Esophagus muscularis mucosa (tissue), 4 donors: ENCODE data around the gene C1orf35. TPM values are rescaled to one million over a fixed set of nuclear protein-coding genes. Genes with fewer than 3 reads are reported as not detected.

Experiments
- DNase-seq: peaks from one replicate; pipeline ENCODE4 v3.0.0-alpha.2; 2017; ENCODE audit errors: extremely low spot score
- H3K27ac ChIP-seq, 4 donors: fragments of 200-600 bp; sonication (generic); replicated peaks in 1 of 4; 1 replicate in 3 of 4; 2 replicates in 1 of 4; pipeline ENCODE4 v1.5.1; 2016 to 2019; ENCODE audit warnings: mild to moderate bottlenecking in 1 of 4
- H3K27me3 ChIP-seq, 4 donors: fragments of 200-600 bp; sonication (generic); one replicate each; pipeline versions ENCODE4 v1.5.1 to v1.6.0; 2016 to 2019
- H3K36me3 ChIP-seq, 4 donors: fragments of 200-600 bp; sonication (generic); one replicate each; pipeline ENCODE4 v1.5.1; 2016 to 2019
- H3K4me1 ChIP-seq, 4 donors: fragments of 200-600 bp; sonication (generic); one replicate each; pipeline ENCODE4 v1.5.1; 2016 to 2019
- H3K4me3 ChIP-seq, 4 donors: fragments of 200-600 bp; sonication (generic); 1 replicate in 2 of 4; 2 replicates in 2 of 4; pipeline ENCODE4 v1.5.1; 2016 to 2019; ENCODE audit warnings: mild to moderate bottlenecking in 4 of 4, moderate library complexity in 1 of 4
- H3K9me3 ChIP-seq, 4 donors: fragments of 200-600 bp; sonication (generic); 1 replicate in 3 of 4; 2 replicates in 1 of 4; pipeline ENCODE4 v1.5.1; 2016 to 2019
- CTCF ChIP-seq, 3 experiments: fragments of 200-600 bp in 2 of 3; fragments of 450-650 bp in 1 of 3; sonication (generic) in 2 of 3; IDR thresholded peaks; one replicate each; pipeline ENCODE4 v1.5.1; 2017 to 2019; ENCODE audit warnings: antibody characterized with exemption in 3 of 3, mild to moderate bottlenecking in 2 of 3, moderate library complexity in 1 of 3
- EP300 ChIP-seq: sonication (generic); formaldehyde crosslinking; IDR thresholded peaks from one replicate; pipeline ENCODE4 v1.6.1; 2017; ENCODE audit warnings: antibody characterized with exemption
- POLR2A ChIP-seq: fragments of 450-650 bp; IDR thresholded peaks from one replicate; pipeline ENCODE4 v1.6.1; 2017; ENCODE audit warnings: antibody characterized with exemption, moderate library complexity, mild to moderate bottlenecking, low read depth
- POLR2AphosphoS5 ChIP-seq, 2 donors: sonication (generic); formaldehyde crosslinking; IDR thresholded peaks; one replicate each; pipeline ENCODE4 v1.6.1; 2017; ENCODE audit warnings: antibody characterized with exemption in 2 of 2
- WGBS: methylation state at CpG from one replicate; pipeline ENCODE4 v1.1.5; 2018; 5-methylcytosine and 5-hydroxymethylcytosine counted together
- intact Hi-C: fragments of 100-400 bp; cut with DNase I; formaldehyde crosslinking; loops from one replicate; pipeline ENCODE4 v1.15.1; 2023
- total RNA-seq, 4 donors: library from RNA; depleted of rRNA; stranded (reverse); fragments of >200 nt; gene quantifications; one replicate each; pipeline versions ENCODE4 v1.1.0 to v1.2.1, GENCODE V29; 2016

The C1orf35 gene
- total RNA-seq, 4 donors from 2014 or later = 11.2 to 24.3 (median 11.9) TPM

- intact Hi-C loops = no loop called here
- no peak for DNase-seq
- Histone ChIP-seq H3K36me3 (peaks cover 7 to 52% (median 46%) of the 10 kb centered on the region in 4 donors), H3K4me1 (peaks cover 71 to 99% (median 93%) of the 10 kb centered on the region in 4 donors), H3K4me3 (no peak overlapping the region), H3K9me3 (no peaks in the 10 kb centered on the region), H3K27me3 (no peaks in the 10 kb centered on the region), H3K27ac (no peak overlapping the region)
- WGBS = 85% methylated on average over 9 of the region's 31 CpGs
- TF ChIP-seq POLR2AphosphoS5 (IDR thresholded peaks at IDR 0.05) (no peak), CTCF (IDR thresholded peaks at IDR 0.05) (no peak), EP300 (no peak), POLR2A (no peak)
Observed at GRCh38 chr1:228145463-228146416, 42.6 kb upstream of the C1orf35 start.

GRCh38 chr1:228144993-228145343 lies 41.8 kb upstream of the C1orf35 start:
- Histone ChIP-seq H3K9me3 (no peaks in the 10 kb centered on the region), H3K4me3 (no peak overlapping the region), H3K27ac (no peak overlapping the region), H3K36me3 (peaks cover 7 to 52% (median 46%) of the 10 kb centered on the region in 4 donors), H3K4me1 (peaks cover 63 to 94% (median 86%) of the 10 kb centered on the region in 4 donors), H3K27me3 (no peaks in the 10 kb centered on the region)
- 69% methylated on average over 6 of the region's 8 CpGs for WGBS
- DNase-seq = no peak
- intact Hi-C loops = no loop called here
- TF ChIP-seq CTCF (IDR thresholded peaks at IDR 0.05) = no peak
- TF ChIP-seq POLR2AphosphoS5 (IDR thresholded peaks at IDR 0.05) = no peak
- TF ChIP-seq EP300 = no peak
- TF ChIP-seq POLR2A = no peak

- Histone ChIP-seq H3K27ac (no peak overlapping the region), H3K4me3 (no peak overlapping the region), H3K36me3 (peaks cover 7 to 52% (median 46%) of the 10 kb centered on the region in 4 donors), H3K4me1 (peaks cover 59 to 90% (median 82%) of the 10 kb centered on the region in 4 donors), H3K27me3 (no peaks in the 10 kb centered on the region), H3K9me3 (no peaks in the 10 kb centered on the region)
- TF ChIP-seq EP300 = no peak
- TF ChIP-seq CTCF (IDR thresholded peaks at IDR 0.05) = no peak
- TF ChIP-seq POLR2A = no peak
- no peak for TF ChIP-seq POLR2AphosphoS5 (IDR thresholded peaks at IDR 0.05)
- 83% methylated on average over 14 of the region's 16 CpGs for WGBS
- no peak for DNase-seq
- intact Hi-C loops = no loop called here
Observed at GRCh38 chr1:228144193-228144992, 41.3 kb upstream of the C1orf35 start.

- H3K27ac ChIP-seq = no peak overlapping the region
- no peaks in the 10 kb centered on the region for H3K27me3 ChIP-seq
- DNase-seq = no peak
- no peak overlapping the region for H3K4me3 ChIP-seq
- TF ChIP-seq EP300 (no peak), POLR2A (no peak), CTCF (IDR thresholded peaks at IDR 0.05) (no peak), POLR2AphosphoS5 (IDR thresholded peaks at IDR 0.05) (no peak)
- 85% methylated on average over 12 of the region's 12 CpGs for WGBS
- H3K4me1 ChIP-seq = peaks cover 53 to 85% (median 80%) of the 10 kb centered on the region in 4 donors
- no peaks in the 10 kb centered on the region for H3K9me3 ChIP-seq
- intact Hi-C loops = no loop called here
- H3K36me3 ChIP-seq = peaks cover 7 to 46% (median 40%) of the 10 kb centered on the region in 4 donors
Observed at GRCh38 chr1:228143480-228144192, 40.5 kb upstream of the C1orf35 start.
